ENCODE measurements around the gene ZBTB17.

DNA sequence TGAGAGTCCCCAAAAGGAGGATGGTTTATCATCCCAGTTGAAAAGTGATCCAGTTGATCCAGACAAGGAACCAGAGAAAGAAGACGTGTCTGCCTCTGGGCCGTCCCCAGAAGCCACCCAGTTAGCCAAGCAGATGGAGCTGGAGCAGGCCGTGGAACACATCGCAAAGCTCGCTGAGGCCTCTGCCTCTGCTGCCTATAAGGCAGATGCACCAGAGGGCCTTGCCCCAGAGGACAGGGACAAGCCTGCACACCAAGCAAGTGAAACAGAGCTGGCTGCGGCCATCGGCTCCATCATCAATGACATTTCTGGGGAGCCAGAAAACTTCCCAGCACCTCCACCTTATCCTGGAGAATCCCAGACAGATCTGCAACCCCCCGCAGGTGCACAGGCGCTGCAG lies 43.3 kb downstream of the ZBTB17 start:
- TF ChIP-seq, protein P1, sequence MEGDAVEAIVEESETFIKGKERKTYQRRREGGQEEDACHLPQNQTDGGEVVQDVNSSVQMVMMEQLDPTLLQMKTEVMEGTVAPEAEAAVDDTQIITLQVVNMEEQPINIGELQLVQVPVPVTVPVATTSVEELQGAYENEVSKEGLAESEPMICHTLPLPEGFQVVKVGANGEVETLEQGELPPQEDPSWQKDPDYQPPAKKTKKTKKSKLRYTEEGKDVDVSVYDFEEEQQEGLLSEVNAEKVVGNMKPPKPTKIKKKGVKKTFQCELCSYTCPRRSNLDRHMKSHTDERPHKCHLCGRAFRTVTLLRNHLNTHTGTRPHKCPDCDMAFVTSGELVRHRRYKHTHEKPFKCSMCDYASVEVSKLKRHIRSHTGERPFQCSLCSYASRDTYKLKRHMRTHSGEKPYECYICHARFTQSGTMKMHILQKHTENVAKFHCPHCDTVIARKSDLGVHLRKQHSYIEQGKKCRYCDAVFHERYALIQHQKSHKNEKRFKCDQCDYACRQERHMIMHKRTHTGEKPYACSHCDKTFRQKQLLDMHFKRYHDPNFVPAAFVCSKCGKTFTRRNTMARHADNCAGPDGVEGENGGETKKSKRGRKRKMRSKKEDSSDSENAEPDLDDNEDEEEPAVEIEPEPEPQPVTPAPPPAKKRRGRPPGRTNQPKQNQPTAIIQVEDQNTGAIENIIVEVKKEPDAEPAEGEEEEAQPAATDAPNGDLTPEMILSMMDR (IDR thresholded peaks at IDR 0.05): no peak
- TF ChIP-seq POLR2AphosphoS5 (IDR thresholded peaks at IDR 0.05) (no peak), EP300 (IDR thresholded peaks at IDR 0.05) (no peak)

Data from sigmoid colon (tissue), 4 donors.